HG03095 (cell line): Measurements from ENCODE around the gene POMT1.
"Not testable (repeated sequence)": the region's sequence is repeated elsewhere in the genome, so short reads cannot be mapped to it uniquely, and the experiment has no call there.

Experiments
- ATAC-seq: cut with Tn5 transposase; IDR thresholded peaks from one replicate; pipeline ENCODE4 v1.9.1; 2021; ENCODE audit warnings: moderate library complexity; ENCODE audit not compliant: unreplicated experiment

Gene POMT1

DNA sequence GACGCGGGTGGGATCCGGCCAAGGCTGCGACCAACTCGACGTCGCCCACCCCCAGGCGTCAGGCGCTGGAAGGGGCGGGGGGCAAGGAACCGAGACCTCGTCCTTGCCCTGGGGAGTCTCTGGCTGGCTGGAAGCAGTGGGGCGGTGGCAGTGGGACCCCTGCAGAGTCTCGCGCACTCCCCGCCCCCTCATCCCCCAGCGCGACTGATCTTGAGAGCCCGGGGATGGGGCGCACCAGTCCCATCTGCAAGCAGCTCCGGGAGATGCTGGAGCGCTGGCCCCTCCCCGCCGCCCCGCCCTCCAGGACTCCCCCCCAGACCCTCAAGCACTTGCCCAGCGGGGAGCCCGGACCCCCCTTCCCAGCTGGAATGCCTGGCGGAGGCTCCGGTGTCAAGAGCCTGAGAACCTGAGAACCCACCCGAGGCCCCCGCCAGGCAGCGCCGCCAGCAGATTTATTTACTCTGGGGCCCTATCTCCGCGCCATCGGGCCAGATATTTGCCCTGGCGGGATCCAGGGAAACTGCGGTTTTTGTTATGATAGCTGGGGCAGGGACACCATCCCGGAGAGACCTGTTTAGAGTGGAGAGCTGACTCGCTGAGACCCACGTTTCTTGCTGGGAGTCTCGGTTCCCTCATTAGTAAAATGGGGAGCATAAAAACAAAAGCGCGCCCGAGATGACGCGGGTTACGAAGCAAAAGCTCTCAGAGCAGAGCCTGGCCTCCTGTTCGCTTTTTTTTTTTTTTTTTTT lies 43.8 kb downstream of the POMT1 start:
- ATAC-seq = no peak

DNA sequence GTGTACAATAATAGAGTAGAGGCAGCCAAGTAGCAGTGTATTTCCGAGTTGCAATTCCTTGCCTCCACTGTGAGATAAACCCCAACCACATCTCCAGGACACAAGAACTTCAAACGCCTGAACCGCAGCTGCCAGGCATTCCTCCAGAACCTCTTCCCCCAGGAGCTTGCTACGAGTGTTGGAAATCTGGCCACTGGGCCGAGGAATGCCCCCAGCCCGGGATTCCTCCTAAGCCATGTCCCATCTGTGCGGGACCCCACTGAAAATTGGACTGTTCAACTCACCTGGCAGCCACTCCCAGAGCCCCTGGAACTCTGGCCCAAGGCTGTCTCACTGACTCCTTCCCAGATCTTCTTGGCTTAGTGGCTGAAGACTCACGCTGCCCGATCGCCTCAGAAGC lies 46.5 kb downstream of the POMT1 start:
- not testable (repeated sequence) for ATAC-seq

GRCh38 chr9:131550465-131550864 lies 47.7 kb downstream of the POMT1 start:
- ATAC-seq = not testable (repeated sequence)

DNA sequence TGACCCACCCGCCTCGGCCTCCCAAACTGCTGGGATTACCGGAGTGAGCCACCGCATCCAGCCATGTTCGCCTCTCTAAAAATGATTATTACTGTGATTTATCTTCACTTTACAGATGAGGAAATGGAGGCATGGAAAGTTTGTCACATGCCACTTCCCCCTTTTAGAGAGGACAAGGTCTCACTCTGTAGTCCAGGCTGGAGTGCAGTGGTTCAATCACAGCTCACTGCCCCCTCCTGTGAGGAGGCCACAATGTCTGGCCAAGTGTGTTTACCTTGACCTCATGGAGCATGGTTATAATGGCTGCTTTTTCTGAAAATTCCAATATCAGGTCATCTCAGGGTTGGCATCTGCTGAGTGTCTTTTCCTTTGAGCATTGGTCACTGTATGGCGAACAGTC lies 49.3 kb downstream of the POMT1 start:
- ATAC-seq = no peak

GRCh38 chr9:131554087-131554842 lies 51.5 kb downstream of the POMT1 start:
- ATAC-seq = no peak

DNA sequence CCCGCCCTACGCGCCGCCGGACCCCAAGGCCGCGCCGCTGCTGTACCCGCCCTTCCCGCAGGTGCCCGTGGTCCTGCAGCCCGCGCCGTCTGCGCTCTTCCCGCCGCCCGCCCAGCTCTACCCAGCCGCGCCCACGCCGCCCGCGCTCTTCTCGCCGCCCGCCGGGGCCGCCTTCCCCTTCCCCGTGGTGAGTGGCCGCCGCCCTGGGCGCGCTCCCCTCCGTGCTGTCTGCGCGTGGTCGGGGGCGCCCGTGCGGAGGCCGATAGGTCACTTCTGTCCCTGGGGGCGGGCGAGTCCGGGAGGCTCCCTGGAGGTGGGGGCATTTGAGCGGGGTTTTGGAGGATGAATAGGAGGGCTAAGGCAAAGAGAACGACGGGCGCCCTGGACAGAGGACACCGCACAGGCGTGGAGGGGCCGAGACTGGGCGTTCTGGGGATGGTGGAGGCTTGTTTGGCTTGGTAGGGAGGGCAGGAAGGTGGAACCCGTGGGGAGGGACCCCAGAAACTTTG lies 52.2 kb downstream of the POMT1 start:
- ATAC-seq = no peak

DNA sequence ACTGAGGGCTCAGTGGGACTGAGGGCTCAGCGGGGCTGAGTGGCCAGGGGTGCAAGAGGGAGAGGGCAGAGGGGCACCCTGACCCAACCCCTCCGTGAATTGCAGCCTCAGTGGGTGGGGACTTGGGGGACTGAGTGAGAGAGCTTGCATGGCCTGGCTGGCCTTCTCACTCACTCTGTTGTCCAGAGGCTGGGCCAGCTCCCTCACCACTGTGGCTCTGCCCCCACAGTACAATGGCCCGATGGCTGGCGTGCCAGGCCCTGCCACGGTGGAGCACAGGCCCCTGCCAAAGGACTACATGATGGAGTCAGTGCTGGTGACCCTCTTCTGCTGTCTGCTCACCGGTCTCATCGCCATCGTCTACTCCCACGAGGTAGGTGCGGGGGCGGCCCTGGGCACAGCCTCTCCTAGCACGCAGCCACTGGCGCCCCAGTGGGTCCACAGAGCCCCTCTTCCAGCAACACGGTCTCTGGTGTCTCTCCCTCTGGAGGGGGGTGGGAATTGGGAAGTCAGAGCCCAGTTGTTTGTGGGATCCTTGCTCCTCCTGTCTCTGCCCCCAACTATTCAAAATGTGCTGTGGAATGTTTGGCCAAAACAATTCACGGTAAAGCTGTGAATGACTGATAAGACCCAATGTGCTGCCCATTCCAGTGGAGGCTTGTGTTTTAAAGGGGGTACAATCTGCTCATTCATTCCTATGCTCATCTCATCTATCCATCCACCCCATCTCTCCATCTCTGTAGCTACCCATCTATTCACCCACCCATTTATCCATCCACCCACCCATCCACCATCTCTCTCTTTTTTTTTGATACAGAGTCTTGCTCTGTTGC lies 53.3 kb downstream of the POMT1 start:
- no peak for ATAC-seq

DNA sequence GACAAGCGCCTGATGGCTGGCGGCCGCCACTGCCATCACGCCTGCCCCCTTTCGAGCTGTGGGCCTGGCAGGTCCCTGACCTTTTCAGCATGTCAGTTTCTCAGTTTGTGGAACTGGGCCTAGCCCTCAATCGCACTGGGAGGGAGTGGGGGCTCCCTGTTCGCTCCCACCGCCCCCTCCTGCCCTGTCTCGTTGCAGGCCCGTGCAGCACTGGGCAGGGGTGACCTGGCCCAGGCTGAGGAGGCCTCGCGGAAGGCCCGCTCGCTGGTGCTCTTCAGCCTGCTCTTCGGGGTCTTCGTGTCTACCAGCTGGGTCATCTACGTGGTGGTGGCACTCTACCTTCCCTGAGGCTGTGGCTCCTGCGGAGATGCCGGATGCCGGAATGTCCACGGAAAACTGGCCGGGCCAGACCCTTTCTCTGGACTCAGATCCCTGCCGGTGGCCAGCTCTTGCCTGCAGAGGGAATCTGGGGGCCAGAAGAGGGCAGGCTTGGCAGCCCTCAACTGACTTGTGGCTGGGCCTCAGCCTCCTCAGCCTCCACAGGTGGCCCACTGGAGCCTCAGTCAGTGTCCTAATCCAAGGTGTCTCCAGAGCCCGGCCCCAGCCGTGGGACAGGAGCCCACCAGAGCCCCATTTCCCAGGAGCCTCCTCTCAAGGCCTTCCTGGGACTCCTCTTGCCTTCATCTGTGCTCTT lies 55.3 kb downstream of the POMT1 start:
- no peak for ATAC-seq

DNA sequence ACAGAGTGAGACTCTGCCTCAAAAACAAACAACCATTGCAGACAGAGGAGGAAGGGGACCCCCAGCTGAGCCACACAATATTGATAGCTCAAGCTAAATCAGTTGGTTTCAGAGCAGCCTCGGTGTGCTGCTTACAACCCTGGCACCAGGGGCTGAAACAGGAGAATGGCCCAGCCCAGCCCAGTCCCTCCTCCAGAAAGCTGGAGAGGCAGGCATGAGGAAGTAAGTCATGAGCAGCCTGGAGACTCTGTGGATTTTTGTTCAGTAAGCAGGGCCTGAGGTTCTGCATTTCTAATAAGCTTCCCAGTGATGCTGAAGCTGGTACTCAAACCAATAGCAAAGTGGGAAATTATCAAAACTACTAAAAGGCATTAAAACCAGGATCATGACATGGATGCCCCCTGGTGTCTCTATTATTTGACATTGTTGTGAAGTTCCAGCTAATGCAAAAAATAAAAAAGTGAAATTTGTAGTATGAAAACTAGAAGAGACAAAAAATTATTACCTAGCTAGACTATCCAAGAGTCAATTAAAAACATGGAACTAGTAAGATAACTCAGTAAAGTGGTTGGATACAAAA lies 56.8 kb downstream of the POMT1 start:
- no peak for ATAC-seq

- ATAC-seq = no peak
Measured at GRCh38 chr9:131562032-131562959, 59.6 kb downstream of the POMT1 start.

- no peak for ATAC-seq
Measured at GRCh38 chr9:131565369-131565768, 62.7 kb downstream of the POMT1 start.

DNA sequence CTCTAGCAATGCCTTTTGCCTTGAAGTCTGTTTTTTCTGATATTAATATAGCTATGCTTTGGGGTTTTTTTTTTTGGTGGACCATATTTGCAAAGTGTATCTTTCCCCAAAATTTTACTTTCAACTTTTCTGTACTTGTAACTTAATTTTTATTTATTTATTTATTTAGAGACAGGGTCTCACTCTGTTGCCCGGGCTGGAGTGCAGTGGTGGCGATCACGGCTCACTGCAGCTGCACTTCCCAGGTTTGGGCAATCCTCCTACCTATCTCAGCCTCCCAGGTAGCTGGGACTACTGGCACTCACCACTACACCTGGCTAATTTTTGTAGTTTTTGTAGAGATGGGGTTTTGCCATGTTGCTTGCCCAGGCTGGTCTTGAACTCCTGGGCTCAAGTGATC lies 63.4 kb downstream of the POMT1 start:
- ATAC-seq = no peak

DNA sequence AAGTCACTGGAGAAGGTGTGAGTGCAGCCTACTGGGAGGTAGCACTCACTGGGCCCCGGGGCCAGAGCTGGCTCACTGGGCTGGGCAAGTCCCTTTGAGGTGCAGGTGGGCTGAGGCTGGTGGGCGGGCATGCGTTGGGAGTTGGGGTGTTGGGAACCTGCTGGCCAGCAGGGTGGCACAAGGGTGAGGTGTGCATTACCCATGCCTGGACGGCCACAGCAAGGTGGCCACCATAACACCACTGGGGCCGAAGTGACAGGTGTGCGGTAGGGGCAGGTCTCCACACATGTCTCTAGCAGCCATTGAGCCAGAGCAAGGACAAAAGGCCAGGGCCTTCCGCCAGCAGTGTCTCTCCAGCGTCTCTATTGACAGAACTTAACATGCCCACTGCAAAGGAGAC lies 65.2 kb downstream of the POMT1 start:
- no peak for ATAC-seq
